HG03139 (cell line): ENCODE results near the gene ZNF689.
"Not testable (repeated sequence)": the region's sequence is repeated elsewhere in the genome, so short reads cannot be mapped to it uniquely, and the experiment has no call there.

Experiments
- ATAC-seq: cut with Tn5 transposase; IDR thresholded peaks from one replicate; pipeline ENCODE4 v1.9.1; 2021; ENCODE audit not compliant: unreplicated experiment

ZNF689 gene

GRCh38 chr16:30601966-30602365 is 8.2 kb downstream of the ZNF689 start:
- ATAC-seq, result no peak

- ATAC-seq, result no peak
These were observed 9.3 kb downstream of the ZNF689 start for GRCh38 chr16:30600929-30601328.

GRCh38 chr16:30600215-30600614 is 10.0 kb downstream of the ZNF689 start:
- ATAC-seq, result no peak

GRCh38 chr16:30592871-30593270 is 17.3 kb downstream of the ZNF689 start:
- ATAC-seq, result no peak

- not testable (repeated sequence) for ATAC-seq
These were observed 19.3 kb downstream of the ZNF689 start for GRCh38 chr16:30590869-30591268.

- not testable (repeated sequence) for ATAC-seq
These were observed 20.6 kb downstream of the ZNF689 start for GRCh38 chr16:30589582-30589981.

GRCh38 chr16:30588651-30589050 is 21.5 kb downstream of the ZNF689 start:
- no peak for ATAC-seq

- peak; percentile 72 for ATAC-seq
These were observed 24.6 kb downstream of the ZNF689 start, which contains the start of gene ZNF785 for GRCh38 chr16:30585400-30586191. Gene ZNF785 (minus strand): TSS chr16:30585697. CDS start chr16:30585611, 86 bp downstream.

GRCh38 chr16:30585022-30585399 is 25.2 kb downstream of the ZNF689 start:
- peak; percentile 4 for ATAC-seq

GRCh38 chr16:30582611-30583340 is 27.4 kb downstream of the ZNF689 start:
- no peak for ATAC-seq

GRCh38 chr16:30581457-30581856 is 28.7 kb downstream of the ZNF689 start:
- ATAC-seq, result no peak

- no peak for ATAC-seq
These were observed 35.5 kb downstream of the ZNF689 start for GRCh38 chr16:30574678-30575077.

GRCh38 chr16:30571445-30572322 is 38.5 kb downstream of the ZNF689 start, which contains the start of gene ZNF688:
Gene ZNF688 (minus strand): TSS chr16:30571714. CDS start chr16:30571629, 85 bp downstream.
- peak; percentile 67 for ATAC-seq

GRCh38 chr16:30570636-30571444 is 39.3 kb downstream of the ZNF689 start:
- ATAC-seq, result no peak

- no peak for ATAC-seq
These were observed 40.2 kb downstream of the ZNF689 start for GRCh38 chr16:30569746-30570635.

- no peak for ATAC-seq
These were observed 40.9 kb downstream of the ZNF689 start for GRCh38 chr16:30569281-30569680.

- ATAC-seq, result no peak
These were observed 42.1 kb downstream of the ZNF689 start for GRCh38 chr16:30567991-30568638.

- no peak for ATAC-seq
These were observed 42.8 kb downstream of the ZNF689 start for GRCh38 chr16:30567160-30567990.
